ENCODE data around the gene CDC42EP3. TPM values are rescaled to one million over a fixed set of nuclear protein-coding genes. Genes with fewer than 3 reads are reported as not detected.
A peak's percentile ranks its signal among the peaks of the same experiment; 100 is the strongest.

Gene CDC42EP3
- total and polyA plus RNA-seq, 2 experiments from 2014 or later = 31.4 TPM

DNA sequence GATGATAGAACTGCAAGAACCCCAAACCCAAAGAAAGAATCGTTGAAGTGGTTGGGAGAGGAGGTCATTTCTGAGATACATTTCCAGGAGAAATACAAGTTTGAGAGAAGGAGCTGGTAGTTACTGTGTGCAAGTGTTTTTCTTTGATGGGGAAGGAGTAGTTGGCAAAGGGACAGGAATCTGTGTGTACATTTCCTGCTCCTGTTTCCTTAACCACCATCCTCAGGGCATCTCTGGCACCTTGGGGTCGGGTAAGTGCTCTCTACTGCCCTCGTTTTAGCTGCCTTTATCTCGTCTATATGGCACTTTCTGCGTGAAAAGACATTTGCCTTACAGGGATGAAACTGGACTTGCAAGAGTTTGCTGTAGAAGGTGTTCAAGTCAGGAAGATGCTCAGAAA lies 27.3 kb downstream of the CDC42EP3 start (continued):
- TF ChIP-seq EZH2 (IDR thresholded peaks at IDR 0.05; ENCODE audit: low read depth, unreplicated experiment) = no peak
- TF ChIP-seq POLR2AphosphoS5 (IDR thresholded peaks at IDR 0.05; ENCODE audit: low read depth) = no peak
- no peak for TF ChIP-seq JUNB (IDR thresholded peaks at IDR 0.05; ENCODE audit: unreplicated experiment)
- no peak for TF ChIP-seq NANOG (IDR thresholded peaks at IDR 0.05; ENCODE audit: borderline replicate concordance)
- TF ChIP-seq EZH2phosphoT487 (IDR thresholded peaks at IDR 0.05; ENCODE audit: unreplicated experiment) = no peak

DNA sequence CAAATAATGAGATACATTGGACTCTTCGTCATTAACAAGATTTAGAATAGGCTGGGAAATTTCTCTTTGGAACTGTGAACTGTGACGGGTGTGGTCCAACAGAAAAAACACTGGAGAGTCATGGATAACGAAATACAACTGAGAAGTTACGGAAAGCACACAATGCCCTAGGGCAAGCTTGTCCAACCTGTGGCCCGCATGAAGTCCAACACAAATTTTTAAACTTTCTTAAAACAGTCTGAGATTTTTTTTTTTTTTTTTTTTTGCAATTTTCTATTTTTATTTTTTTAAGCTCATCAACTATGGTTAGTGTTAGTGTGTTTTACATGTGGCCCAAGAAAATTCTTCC lies 27.7 kb downstream of the CDC42EP3 start:
- H3K4me1 Mint-ChIP-seq = peaks cover 20% of the 10 kb centered on the region; the same call in 2 of the 3 replicates
- H3K4me3 Mint-ChIP-seq = no peak overlapping the region
- DNase-seq (ENCODE audit: low spot score) = no peak
- Histone ChIP-seq H3K79me2 (replicated peaks; ENCODE audit: insufficient read depth) (peaks cover 24% of the 10 kb centered on the region), H3K4me1 (ENCODE audit: insufficient read depth) (no peaks in the 10 kb centered on the region), H3K4me3 (no peak overlapping the region), H3F3A (replicated peaks; ENCODE audit: low read depth) (no peaks in the 10 kb centered on the region), H3K36me3 (ENCODE audit: insufficient read depth) (peaks cover 22% of the 10 kb centered on the region; the same call in 1 of the 2 replicates), H3K4me2 (no peak overlapping the region), H3K27me3 (ENCODE audit: insufficient read depth) (no peaks in the 10 kb centered on the region), H3K9me2 (ENCODE audit: insufficient read depth) (peaks cover 13% of the 10 kb centered on the region), H3K27ac (ENCODE audit: low read depth) (no peak overlapping the region), H2AFZ (no peak overlapping the region), H4K20me1 (replicated peaks; ENCODE audit: insufficient read depth) (peaks cover 4% of the 10 kb centered on the region; the same call in 1 of the 2 replicates)
- no peak for ATAC-seq
- TF ChIP-seq JUNB (IDR thresholded peaks at IDR 0.05; ENCODE audit: unreplicated experiment) (no peak), POLR2AphosphoS5 (IDR thresholded peaks at IDR 0.05; ENCODE audit: low read depth) (no peak), EZH2phosphoT487 (IDR thresholded peaks at IDR 0.05; ENCODE audit: unreplicated experiment) (no peak), ZNF114 (CRISPR knock-in tag; IDR thresholded peaks at IDR 0.05) (no peak), NANOG (IDR thresholded peaks at IDR 0.05; ENCODE audit: borderline replicate concordance) (no peak), ZNF331 (CRISPR knock-in tag; IDR thresholded peaks at IDR 0.05; ENCODE audit: low read depth) (no peak)
- TF ChIP-seq, protein P1, sequence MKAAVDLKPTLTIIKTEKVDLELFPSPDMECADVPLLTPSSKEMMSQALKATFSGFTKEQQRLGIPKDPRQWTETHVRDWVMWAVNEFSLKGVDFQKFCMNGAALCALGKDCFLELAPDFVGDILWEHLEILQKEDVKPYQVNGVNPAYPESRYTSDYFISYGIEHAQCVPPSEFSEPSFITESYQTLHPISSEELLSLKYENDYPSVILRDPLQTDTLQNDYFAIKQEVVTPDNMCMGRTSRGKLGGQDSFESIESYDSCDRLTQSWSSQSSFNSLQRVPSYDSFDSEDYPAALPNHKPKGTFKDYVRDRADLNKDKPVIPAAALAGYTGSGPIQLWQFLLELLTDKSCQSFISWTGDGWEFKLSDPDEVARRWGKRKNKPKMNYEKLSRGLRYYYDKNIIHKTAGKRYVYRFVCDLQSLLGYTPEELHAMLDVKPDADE (IDR thresholded peaks at IDR 0.05) = no peak
- H3K36me3 Mint-ChIP-seq (ENCODE audit: low read depth) = peaks cover 82% of the 10 kb centered on the region
- peaks cover 10% of the 10 kb centered on the region for H3K9me3 Mint-ChIP-seq
- H3K27me3 Mint-ChIP-seq (ENCODE audit: insufficient read depth, low read depth, poor library complexity) = peaks cover 7% of the 10 kb centered on the region
- H3K27ac Mint-ChIP-seq = peak overlapping the region; percentile 53; the same call in 1 of the 2 replicates

DNA sequence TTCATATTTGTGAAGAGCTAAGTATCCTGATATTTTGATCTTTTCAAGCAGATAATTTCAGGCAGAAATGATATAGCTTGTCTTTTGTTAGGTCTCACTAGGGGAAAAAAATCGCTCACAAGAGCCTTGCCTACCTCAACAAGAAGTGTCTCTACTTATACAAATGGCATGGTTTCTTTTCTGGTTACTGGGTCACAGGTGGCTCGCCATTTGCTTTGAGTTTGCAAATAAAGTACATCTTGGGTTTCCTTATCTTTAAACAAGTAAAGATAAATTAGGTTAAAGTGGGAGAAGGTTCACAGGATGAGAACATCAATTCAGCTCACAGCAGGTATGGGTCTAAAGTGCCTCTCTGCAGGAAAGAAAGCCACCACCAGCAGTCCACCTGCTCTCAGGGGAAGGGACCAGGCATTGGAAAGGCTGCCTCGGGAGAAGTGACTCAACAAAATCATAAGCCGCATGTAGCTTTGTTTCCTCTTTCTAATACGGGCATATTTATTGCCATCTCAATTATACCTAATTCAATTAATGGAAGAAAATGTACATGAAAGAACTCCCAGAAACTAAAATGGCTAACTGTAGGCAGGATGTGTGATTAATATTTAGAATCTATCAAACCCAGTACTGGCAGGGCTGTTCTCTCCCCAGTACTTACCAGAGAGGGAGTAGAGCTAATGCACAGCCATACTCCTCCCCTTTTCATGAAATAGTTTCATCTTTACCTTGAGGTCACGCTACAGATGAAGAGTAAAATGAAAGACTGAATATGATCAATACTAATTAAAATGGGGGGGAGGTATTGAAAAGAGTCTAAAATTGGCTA lies 28.3 kb downstream of the CDC42EP3 start:
- Histone ChIP-seq H3K4me3 (no peak overlapping the region), H3K9me2 (ENCODE audit: insufficient read depth) (peaks cover 13% of the 10 kb centered on the region), H3K4me2 (no peak overlapping the region), H3K4me1 (ENCODE audit: insufficient read depth) (no peaks in the 10 kb centered on the region), H3K79me2 (replicated peaks; ENCODE audit: insufficient read depth) (peaks cover 18% of the 10 kb centered on the region), H2AFZ (no peak overlapping the region), H4K20me1 (replicated peaks; ENCODE audit: insufficient read depth) (peaks cover 4% of the 10 kb centered on the region; the same call in 1 of the 2 replicates), H3K36me3 (ENCODE audit: insufficient read depth) (peaks cover 22% of the 10 kb centered on the region; the same call in 1 of the 2 replicates), H3F3A (replicated peaks; ENCODE audit: low read depth) (no peaks in the 10 kb centered on the region), H3K27me3 (ENCODE audit: insufficient read depth) (no peaks in the 10 kb centered on the region), H3K27ac (ENCODE audit: low read depth) (no peak overlapping the region)
- Mint-ChIP-seq H3K4me3 (no peak overlapping the region), H3K27me3 (ENCODE audit: insufficient read depth, low read depth, poor library complexity) (peaks cover 6% of the 10 kb centered on the region), H3K4me1 (peaks cover 19% of the 10 kb centered on the region), H3K9me3 (peaks cover 7% of the 10 kb centered on the region), H3K27ac (peak overlapping the region; percentile 53), H3K36me3 (ENCODE audit: low read depth) (peaks cover 76% of the 10 kb centered on the region)
- ATAC-seq (no peak), DNase-seq (ENCODE audit: low spot score) (no peak)
- TF ChIP-seq NANOG (IDR thresholded peaks at IDR 0.05; ENCODE audit: borderline replicate concordance) (no peak), EZH2 (IDR thresholded peaks at IDR 0.05; ENCODE audit: low read depth, unreplicated experiment) (no peak), STAT1 (IDR thresholded peaks at IDR 0.05; ENCODE audit: unreplicated experiment) (no peak), ZNF331 (CRISPR knock-in tag; IDR thresholded peaks at IDR 0.05; ENCODE audit: low read depth) (no peak), POLR2AphosphoS5 (IDR thresholded peaks at IDR 0.05; ENCODE audit: low read depth) (no peak), EZH2phosphoT487 (IDR thresholded peaks at IDR 0.05; ENCODE audit: unreplicated experiment) (no peak)
- TF ChIP-seq, protein P2, sequence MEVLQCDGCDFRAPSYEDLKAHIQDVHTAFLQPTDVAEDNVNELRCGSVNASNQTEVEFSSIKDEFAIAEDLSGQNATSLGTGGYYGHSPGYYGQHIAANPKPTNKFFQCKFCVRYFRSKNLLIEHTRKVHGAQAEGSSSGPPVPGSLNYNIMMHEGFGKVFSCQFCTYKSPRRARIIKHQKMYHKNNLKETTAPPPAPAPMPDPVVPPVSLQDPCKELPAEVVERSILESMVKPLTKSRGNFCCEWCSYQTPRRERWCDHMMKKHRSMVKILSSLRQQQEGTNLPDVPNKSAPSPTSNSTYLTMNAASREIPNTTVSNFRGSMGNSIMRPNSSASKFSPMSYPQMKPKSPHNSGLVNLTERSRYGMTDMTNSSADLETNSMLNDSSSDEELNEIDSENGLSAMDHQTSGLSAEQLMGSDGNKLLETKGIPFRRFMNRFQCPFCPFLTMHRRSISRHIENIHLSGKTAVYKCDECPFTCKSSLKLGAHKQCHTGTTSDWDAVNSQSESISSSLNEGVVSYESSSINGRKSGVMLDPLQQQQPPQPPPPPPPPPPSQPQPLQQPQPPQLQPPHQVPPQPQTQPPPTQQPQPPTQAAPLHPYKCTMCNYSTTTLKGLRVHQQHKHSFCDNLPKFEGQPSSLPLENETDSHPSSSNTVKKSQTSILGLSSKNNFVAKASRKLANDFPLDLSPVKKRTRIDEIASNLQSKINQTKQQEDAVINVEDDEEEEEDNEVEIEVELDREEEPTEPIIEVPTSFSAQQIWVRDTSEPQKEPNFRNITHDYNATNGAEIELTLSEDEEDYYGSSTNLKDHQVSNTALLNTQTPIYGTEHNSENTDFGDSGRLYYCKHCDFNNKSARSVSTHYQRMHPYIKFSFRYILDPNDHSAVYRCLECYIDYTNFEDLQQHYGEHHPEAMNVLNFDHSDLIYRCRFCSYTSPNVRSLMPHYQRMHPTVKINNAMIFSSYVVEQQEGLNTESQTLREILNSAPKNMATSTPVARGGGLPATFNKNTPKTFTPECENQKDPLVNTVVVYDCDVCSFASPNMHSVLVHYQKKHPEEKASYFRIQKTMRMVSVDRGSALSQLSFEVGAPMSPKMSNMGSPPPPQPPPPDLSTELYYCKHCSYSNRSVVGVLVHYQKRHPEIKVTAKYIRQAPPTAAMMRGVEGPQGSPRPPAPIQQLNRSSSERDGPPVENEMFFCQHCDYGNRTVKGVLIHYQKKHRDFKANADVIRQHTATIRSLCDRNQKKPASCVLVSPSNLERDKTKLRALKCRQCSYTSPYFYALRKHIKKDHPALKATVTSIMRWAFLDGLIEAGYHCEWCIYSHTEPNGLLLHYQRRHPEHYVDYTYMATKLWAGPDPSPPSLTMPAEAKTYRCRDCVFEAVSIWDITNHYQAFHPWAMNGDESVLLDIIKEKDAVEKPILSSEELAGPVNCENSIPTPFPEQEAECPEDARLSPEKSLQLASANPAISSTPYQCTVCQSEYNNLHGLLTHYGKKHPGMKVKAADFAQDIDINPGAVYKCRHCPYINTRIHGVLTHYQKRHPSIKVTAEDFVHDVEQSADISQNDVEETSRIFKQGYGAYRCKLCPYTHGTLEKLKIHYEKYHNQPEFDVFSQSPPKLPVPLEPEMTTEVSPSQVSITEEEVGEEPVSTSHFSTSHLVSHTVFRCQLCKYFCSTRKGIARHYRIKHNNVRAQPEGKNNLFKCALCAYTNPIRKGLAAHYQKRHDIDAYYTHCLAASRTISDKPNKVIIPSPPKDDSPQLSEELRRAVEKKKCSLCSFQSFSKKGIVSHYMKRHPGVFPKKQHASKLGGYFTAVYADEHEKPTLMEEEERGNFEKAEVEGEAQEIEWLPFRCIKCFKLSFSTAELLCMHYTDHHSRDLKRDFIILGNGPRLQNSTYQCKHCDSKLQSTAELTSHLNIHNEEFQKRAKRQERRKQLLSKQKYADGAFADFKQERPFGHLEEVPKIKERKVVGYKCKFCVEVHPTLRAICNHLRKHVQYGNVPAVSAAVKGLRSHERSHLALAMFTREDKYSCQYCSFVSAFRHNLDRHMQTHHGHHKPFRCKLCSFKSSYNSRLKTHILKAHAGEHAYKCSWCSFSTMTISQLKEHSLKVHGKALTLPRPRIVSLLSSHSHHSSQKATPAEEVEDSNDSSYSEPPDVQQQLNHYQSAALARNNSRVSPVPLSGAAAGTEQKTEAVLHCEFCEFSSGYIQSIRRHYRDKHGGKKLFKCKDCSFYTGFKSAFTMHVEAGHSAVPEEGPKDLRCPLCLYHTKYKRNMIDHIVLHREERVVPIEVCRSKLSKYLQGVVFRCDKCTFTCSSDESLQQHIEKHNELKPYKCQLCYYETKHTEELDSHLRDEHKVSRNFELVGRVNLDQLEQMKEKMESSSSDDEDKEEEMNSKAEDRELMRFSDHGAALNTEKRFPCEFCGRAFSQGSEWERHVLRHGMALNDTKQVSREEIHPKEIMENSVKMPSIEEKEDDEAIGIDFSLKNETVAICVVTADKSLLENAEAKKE (CRISPR knock-in tag; IDR thresholded peaks at IDR 0.05) = no peak
